ENCODE results near the gene RALGPS1.
"Not testable (repeated sequence)": the region's sequence is repeated elsewhere in the genome, so short reads cannot be mapped to it uniquely, and the experiment has no call there.

RALGPS1 gene

DNA sequence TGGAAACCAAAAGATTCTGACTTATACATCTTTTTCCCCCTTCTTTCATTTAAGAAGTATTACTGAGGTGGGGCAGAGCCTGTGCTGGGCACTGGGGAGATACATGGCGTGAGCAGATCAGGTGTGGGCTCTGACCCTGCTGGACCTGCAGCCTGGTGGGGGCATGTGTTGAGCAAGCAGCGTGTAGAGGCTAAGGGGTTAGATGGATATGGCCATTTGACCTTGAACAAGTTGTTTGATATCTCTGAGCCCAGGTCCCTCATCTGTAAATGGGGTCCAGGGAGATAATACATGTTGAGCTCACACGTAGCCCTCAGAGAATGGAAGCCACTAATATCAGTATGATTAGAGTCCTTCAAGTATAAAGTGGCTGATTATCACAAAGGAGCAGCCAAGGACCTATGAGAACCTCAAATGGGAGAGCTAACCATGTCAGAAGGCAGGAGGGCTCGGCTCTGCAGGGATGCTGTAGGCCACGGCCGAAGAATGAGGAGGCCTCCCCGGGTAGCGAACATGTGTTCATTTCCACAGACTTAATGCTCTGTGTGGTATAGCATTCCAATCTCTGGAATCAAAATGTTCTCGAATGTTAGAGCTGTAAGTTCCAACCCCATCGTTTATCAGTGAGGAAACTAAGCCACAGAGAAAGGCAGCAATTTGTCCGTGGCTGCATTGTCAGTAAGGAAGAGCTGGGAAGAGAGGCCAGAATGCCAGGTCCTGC, 223.2 kb downstream of the RALGPS1 start:
- no peak for DNase-seq (ENCODE audit: low read depth)

DNA sequence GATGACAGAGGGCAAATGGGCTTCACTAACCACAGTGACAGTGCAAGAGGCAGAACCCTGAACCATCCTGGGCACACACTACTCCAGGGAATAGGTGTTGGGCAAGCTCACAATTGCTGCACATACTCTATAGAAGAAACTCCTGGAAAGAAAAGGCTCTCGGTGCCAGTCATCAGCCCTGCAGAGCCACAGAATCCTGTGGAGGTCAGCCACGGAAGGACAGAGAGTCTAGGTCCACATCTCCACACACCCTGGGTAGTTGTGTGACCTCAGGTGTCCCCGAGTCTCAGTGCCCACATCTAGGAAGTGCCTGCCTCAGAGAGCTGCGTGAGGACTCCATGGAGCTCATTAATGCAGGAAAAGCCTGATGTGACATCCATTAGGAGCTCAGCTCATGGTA, 223.9 kb downstream of the RALGPS1 start:
- DNase-seq (ENCODE audit: low read depth), result no peak

DNA sequence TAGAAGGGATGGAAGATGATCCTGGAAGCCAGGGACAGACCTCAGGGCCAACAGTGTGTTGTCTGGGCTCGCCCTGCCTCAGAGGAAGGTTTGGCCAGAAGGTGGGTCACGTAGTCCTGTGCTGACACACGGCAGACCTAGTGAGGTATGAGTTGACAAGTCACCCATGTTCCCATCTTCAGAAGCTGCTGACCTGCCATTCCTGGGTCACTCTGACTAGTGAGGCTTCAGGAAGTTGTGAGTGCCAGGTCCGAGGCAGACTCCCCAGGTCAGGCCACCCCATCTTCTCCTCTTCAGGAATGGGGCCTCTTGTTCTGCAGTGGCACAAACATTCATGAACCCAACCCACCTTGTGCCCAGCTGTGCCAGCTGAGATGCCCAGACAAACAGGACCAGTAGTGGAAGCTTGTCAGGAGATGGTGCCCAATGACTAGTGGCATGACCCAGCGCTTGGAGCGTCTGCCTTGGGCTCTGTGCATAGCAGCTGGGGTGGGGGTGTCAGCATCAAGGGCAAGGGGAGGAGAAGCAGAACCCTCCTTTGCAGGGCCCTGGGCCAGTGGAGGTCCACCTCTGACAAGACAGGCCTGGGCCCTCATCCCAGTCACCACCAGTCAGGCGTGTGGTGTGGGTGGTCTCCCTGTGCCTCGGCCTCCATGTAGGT, 224.6 kb downstream of the RALGPS1 start:
- no peak for DNase-seq (ENCODE audit: low read depth)

DNA sequence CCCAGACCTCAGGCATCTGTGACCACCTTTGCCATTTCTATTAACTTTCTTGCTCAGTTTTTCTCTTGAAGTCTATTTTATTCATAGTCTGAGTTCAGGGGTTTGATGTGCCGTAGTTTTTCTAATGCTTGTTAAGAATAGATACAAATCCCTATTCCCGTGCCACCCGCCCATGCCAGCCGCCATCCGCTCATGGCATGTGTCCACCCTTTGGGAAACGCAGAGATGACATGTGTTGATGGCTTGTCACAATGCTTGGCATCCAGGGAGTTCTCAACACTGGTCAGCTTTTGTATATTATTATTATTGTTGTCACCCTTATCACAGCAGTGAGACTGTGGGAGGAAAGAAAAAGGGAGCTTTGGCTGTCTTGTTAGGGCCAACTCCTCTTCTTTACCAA, 225.2 kb downstream of the RALGPS1 start:
- DNase-seq (ENCODE audit: low read depth), result no peak

DNA sequence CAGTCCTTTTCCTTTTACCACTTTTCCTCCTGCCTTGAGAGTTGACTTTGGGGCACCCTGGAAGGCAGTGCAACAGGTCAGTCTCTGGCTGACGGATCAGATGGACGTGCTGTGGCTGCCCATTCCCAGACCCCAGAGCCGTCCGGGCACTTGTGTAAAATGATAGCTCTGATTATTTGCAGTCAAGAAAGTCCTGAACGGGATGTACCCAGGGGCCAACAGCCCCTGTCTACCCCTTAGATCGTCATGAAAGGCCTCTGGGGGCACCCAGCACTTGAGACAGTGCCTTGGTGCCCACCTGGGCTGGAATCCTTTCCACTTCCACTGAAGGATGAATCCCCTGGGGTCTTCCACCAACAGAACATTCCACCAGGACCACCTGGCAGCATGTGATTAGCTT, 225.6 kb downstream of the RALGPS1 start:
- no peak for DNase-seq (ENCODE audit: low read depth)

DNA sequence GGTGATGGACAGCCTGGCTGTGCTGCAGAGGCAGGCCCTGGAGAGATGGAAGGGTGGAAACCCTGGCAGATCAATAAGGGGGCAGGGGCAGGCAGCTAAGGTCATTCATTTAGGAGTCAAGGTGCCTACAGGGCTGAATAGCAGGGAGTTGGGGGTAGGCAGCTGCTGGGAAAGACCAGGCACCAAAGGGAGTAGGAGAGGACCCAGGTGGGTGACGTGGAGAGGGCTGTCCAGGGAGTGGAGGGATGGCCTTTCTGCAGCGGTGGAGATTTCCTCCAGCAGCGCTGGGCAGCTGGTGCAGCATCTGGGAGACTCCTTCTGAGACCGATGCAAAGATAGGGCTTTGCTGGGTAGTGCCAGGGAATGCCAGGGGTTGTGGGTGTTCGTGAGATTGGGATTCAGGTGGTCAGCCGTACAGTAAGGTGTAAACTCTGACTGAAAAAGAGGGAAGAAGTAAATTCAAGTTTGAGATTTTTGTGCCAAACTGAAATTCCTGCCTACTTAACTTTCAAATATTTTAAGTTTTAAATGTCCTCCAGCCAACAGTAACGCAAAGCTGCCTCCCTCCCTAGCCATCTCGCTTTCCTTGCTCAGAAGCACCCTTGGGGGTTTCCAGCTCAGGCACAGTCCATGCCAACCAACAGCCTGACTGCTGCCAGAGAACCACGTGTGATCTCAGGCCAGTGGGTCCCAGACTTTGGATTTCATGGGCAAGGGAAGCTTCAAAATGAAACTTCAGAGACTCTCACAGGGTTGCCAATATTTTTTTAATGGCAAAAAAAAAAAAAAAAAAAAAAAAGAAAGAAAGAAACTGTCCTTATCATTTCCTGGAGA, 226.5 kb downstream of the RALGPS1 start:
- DNase-seq (ENCODE audit: low read depth), result no peak

DNA sequence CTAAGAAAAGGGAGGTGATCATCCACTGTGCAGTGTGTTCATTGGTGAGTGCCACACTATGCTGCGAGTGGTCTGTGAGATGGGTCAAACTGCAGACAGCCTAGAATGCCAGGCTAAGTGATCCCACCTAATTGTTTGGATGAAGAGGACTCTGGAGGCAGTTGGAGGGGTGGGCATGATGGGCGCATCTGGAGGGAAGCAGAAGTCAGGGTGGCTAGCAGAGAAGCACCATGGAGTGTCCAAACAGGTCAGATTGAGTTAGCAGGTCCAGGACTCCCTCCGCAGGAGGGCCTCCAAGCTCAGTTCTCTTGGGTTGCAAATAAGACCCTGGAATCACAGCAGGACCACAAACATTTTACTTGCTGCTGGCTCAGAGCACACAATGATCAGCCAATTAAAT, 227.7 kb downstream of the RALGPS1 start:
- no peak for DNase-seq (ENCODE audit: low read depth)

DNA sequence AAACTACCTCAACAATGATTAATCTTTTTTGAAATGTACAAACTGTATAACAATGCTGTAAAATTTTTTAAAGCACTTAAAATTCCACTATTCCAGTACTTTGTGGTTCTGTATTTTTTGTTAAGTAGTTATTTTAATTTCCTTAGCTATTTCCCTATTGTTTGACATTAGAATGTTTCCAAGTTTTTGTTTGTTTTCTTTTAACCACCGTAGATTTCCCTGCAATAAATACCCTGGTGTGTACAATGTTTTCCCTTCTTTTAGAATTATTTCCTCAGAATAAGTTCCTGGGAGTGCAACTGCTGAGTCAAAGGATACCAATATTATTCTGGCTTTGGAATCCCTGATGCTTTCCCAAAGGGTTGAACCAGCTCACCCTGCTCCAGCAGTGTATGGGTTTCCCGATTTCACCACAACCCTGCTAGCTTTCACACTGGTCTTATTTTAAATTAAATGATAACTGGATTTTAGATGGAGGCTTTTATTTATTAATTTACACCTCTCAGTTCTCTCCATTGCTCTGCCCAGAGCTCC, 228.4 kb downstream of the RALGPS1 start:
- no peak for DNase-seq (ENCODE audit: low read depth)

DNA sequence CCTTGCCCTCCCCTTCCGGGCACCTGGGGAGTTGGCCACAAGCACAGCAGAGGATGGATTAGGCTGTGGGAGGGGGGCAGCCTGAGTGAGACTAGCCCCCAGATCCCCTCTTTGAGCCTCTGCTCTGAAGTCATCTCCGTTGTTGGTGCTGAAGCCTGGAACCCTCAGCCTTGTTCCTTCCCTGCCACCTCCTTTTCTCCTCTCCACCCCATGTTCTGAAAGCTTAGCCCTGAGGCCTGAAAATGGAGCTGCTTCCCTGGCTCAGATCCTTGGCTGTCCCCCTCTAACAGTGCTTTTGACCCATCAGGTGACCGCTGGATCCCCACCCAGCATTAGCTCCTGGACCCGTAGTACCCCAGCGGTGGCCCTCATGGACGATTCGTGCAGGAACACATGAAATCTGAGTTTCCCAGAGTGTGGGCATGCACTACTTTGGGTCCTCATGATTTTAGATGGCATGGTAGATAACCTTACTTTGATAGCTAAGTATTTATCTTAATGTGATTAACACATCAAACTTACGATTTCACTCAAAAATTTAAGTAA, 229.4 kb downstream of the RALGPS1 start:
- no peak for DNase-seq (ENCODE audit: low read depth)

DNA sequence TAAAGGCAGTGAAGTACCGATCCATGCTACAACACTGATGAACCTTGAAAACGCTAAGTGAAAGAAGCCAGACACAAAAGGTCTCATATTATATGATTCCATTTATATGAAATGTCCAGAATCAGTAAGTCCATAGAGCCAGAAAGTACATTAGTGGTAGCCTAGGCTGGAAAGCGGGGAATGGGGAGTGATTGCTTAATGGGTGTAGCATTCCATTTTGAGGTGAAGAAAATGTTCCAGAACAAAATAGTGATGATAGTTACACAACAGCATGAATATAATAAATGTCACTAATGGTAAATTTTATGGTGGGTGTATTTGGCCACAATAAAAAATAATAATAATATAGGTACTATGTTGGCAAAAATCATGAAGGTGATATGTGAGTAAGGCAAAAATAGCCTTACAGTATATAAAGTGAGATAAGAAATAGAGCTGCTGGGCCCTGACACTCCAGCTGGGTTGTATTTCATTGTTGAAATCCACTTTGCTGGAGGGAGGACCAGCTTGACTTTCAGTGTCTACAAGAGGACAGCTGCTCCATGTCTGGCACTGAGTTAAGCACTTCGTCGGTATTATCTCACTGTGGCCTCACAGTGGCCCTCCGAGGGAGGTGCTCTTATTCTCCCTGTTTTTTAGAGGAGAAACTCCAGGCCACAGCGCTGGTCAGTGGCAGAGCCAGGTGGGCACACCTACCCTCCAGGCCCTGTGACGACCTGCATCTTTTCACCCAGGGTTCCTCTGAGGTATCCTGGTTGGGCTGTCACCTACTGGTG, 230.3 kb downstream of the RALGPS1 start:
- no peak for DNase-seq (ENCODE audit: low read depth)

DNA sequence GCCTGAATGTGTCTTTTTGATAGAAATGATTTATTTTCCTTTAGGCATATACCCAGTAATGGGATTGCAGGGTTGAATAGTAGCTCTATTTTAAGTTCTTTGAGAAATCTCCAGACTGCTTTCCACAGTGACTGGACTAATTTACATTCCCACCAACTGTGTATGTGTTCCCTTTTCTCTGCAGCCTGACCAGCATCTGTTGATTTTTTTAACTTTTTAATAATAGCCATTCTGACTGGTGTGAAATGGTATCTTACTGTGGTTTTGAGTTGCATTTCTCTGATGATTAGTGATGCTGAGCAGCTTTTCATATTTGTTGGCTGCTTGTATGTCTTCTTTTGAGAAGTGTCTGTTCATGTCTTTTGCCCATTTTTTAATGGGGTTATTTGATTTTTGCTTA, 232.3 kb downstream of the RALGPS1 start:
- not testable (repeated sequence) for DNase-seq (ENCODE audit: low read depth)

DNA sequence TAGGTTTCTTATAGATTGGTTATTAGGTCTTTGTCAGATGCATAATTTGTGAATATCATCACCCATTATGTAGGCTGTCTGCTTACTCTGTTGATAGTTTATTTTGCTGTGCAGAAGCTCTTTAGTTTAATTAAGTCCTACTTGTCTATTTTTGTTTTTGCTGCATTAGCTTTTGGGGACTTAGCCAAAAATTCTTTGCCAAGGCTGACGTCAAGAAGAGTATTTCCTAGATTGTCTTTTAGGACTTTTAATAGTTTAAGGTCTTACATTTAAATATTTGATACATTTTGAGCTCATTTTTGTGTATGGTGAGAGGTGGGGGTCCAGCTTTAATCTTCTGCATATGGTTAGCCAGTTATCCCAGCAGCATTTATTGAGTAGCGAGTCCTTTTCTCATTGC, 232.7 kb downstream of the RALGPS1 start:
- DNase-seq (ENCODE audit: low read depth), result no peak

DNA sequence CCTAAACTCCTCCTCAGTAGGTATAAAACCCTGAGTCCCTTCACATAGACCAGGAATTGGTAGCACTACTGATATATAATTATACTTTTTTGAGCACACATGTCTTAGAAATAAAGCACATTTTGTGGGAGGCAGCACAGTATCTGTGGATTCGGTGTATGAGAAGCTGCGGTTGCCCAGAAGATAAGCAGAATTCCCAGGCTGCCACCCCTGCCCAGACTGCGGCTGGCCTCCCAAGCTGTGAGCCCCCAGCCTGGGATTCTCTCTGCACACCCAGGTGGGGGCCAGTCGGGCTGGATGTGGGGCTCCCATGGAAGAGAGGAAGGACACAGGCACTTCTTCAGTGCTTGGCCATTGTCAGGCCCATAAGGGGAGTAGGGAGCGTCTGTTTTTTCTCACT, 233.4 kb downstream of the RALGPS1 start:
- DNase-seq (ENCODE audit: low read depth), result no peak

DNA sequence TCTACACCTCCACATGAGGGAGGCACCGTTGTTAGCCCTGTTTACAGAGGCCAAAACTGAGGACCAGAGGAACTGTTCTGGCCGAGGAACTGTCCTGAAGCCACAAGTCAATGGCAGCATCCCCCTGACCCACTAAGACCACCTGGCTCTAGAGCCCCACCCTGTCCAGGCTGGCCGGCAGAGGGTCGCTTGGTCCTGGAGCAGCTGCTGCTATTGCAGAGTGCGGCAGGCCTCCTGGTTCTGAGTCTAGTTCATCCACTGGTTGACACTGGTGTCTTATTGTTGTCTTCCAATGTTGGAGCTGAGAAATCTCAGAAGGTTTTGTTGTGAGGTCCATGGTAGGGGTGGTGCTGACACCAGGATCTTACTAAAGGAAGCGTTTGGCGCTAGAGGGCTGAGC, 234.4 kb downstream of the RALGPS1 start:
- no peak for DNase-seq (ENCODE audit: low read depth)

DNA sequence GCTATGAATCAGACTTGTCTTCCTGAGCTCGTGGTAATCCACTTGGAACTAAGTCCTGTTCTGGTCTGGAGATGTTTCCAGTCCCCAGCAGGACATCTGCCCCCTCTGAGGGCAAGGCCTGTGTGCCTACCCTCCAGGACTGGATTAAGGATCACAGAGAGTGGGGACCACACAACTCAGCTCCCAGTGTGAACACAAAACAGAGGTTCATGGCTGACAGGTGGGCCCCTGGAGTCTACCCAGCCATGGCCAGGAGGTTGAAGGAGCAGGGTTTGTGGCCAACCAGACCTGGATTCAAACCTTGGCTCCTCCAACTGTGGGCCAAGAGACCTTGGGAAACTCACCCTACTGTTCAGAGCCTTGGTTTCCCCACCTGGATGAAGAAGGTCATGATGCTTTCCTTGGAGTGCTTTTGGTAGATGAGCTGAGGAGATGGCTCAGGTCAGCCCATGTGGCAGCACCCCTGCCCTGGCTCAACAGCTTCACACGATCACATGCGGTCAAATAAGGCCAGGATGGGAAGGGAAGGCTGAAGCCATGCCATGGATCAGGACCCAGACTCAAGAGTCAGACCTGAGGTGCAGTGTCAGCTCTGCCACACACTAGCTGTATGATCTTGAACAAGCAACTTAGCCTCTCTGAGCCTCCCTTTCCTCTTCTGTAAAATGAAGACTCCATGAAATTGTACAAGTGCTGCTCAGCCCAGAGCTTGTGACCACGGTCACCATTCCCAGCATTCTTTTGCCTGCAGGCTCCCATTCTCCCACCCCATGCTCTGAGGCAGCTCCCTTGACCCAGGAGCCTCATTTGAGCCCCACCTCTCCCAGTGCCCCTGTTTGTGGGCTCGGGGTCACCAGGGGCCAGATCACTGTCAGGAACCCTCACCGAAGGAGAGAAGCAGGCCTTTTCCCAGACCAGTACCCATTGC, 235.1 kb downstream of the RALGPS1 start:
- no peak for DNase-seq (ENCODE audit: low read depth)

DNA sequence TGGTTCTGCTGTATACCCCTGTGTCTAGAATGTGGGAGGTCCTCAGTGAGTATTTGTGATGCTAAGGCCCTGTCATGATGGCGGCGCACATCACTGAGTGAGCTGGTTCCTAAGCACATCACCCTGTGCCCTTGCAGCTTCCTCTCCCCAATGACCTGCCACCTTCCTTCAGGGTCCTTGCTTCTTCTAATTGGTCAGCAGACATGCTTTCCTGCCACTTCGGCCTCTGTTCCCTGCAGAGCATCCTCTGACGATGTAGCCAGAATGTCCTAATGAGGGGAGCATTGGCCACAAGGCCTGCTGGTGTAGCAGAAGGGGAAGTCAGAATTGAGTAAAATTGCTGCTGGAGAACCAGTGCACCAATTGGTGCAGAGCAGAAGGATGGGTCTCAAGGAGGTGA, 238.9 kb downstream of the RALGPS1 start:
- DNase-seq (ENCODE audit: low read depth), result no peak

DNA sequence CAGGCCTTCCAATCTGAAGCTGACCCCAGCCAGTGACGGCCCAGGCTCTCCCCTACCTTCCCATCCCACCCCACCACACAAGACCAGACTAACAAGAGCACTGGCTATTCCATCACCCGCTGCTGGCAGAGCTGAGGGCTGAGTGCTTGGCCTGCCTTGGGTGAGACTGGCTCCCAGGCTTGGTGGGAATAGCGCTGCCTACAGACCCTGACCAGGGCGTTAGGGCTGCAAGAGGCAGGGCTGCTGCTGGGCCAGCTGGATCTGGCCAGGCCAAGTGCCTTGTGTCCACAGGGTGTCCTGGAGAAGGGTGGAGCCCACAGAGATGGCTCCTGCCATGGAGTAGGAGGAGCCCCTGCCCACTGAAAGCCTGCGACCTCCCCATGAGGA, 239.4 kb downstream of the RALGPS1 start:
- DNase-seq (ENCODE audit: low read depth), result no peak

DNA sequence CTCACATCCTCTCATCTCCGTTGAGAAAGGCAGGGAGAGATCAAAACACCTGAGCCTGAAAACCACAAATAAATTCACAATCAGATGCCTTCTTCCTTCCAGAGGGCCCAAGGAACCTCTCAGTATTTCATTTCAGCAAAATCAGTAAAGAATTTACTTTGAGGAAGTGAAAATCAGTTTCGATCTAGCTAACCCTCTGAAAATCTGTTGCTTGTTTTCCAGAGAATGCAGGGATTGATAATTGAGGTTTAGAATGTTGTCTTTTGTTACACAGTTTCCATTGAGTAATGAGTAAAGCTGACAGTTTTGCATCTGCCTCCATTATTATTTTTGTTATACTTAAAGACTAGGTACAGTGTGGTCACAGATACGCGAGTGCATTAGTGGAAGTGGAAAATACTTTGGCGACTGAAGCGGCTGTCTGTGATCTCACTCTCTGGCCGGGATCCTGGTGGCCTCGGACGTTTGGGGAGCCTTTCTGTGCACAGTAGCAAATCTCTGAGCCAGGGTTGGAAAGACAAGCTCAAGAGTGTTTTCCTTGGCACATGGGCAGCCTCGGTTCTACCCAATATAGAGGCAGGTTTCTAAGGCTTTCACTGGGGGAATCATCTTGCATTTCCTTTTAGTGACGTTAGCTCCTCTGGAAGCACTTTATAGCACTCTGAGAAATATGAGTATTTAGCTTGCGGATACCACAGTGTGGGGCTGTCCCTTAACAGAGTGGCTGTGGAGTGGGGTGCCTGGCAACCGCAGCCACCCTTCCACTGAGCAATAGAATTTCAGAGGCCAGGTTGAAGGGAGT, 240.0 kb downstream of the RALGPS1 start:
- peak; percentile 70 for DNase-seq (ENCODE audit: low read depth)

DNA sequence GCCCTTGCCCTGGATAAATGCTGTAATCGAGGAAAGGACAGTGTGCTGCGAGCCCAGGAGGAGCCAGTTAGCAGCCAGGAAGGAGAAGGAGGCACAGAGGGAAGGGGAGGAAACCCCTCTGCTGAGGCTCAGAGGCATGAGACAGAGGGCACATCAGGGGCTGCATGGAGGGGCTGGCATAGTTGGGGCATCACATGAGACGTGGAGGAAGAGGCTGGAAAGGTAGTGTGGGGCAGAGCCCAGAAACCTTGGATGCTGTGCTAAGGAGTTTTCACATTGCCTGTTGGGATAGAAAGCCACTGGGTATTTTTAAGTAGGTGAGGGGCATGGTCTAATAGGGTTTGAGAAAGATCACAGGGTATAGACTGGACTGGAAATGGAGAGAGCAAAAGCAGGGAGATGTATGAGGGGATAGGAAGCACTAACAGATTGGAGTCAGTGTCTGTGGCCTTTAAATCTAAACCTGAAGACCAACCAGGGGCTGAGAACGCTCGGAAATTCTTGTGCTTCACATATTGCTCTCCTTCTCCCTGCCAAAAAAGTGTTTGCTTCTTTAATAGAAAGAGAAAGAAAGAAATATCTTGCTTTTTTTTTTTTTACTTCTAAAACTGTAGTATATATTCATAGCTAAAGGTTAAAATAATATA, 240.9 kb downstream of the RALGPS1 start:
- DNase-seq (ENCODE audit: low read depth), result no peak
